Measurements from ENCODE around the gene KCNB1. TPM values are rescaled to one million over a fixed set of nuclear protein-coding genes. Genes with fewer than 3 reads are reported as not detected.
A peak's percentile ranks its signal among the peaks of the same experiment; 100 is the strongest.

KCNB1 gene
- total and polyA plus RNA-seq, 4 donors: under 0.01 to 3.4 (median 1.4) TPM

GRCh38 chr20:49318430-49319207 lies 163.8 kb downstream of the KCNB1 start:
- no peak overlapping the region for H3K9ac ChIP-seq (ENCODE audit: low read depth in 1 of 2, low read length in 2 of 2)
- H3K27me3 ChIP-seq (ENCODE audit: control insufficient read depth in 4 of 4, insufficient read depth in 4 of 4, low read length in 3 of 4): peaks cover 0 to 6% (median 3%) of the 10 kb centered on the region in 4 donors
- no peak overlapping the region for H3K27ac ChIP-seq (ENCODE audit: low read depth in 1 of 2, low read length in 2 of 2)
- no peaks in the 10 kb centered on the region for H3K36me3 ChIP-seq (ENCODE audit: control insufficient read depth in 4 of 4, insufficient read depth in 3 of 4, low read depth in 1 of 4, low read length in 3 of 4)
- H3K4me1 ChIP-seq (ENCODE audit: control insufficient read depth in 4 of 4, insufficient read depth in 4 of 4, low read length in 3 of 4): peaks cover 4 to 15% (median 6%) of the 10 kb centered on the region in 4 donors
- no peaks in the 10 kb centered on the region for H3K9me3 ChIP-seq (ENCODE audit: control insufficient read depth in 4 of 4, low read length in 3 of 4)
- TF ChIP-seq HNF4G (IDR thresholded peaks at IDR 0.05): no peak
- no peak for TF ChIP-seq REST (IDR thresholded peaks at IDR 0.05)
- no peak for TF ChIP-seq SP1 (IDR thresholded peaks at IDR 0.05)
- no peak for TF ChIP-seq CTCF (IDR thresholded peaks at IDR 0.05; ENCODE audit: low read depth, low read length, missing input control)
- no peak for TF ChIP-seq JUND (IDR thresholded peaks at IDR 0.05)
- no peak for TF ChIP-seq FOXA1 (IDR thresholded peaks at IDR 0.05)
- TF ChIP-seq ZBTB33 (IDR thresholded peaks at IDR 0.05): no peak
- TF ChIP-seq FOXA2 (IDR thresholded peaks at IDR 0.05): no peak
- no peak for TF ChIP-seq MAX (IDR thresholded peaks at IDR 0.05)
- no peak for TF ChIP-seq HNF4A (conservative IDR thresholded peaks at IDR 0.05)
- TF ChIP-seq YY1 (IDR thresholded peaks at IDR 0.05): no peak
- no peak for TF ChIP-seq RAD21 (IDR thresholded peaks at IDR 0.05)
- no peak for TF ChIP-seq NR2F2 (IDR thresholded peaks at IDR 0.05)
- no peak for TF ChIP-seq GABPA (IDR thresholded peaks at IDR 0.05 in 1 of 2, conservative IDR thresholded peaks at IDR 0.05 in 1 of 2)
- TF ChIP-seq RXRA (IDR thresholded peaks at IDR 0.05): no peak
- TF ChIP-seq TAF1 (conservative IDR thresholded peaks at IDR 0.05): no peak
- TF ChIP-seq EGR1 (IDR thresholded peaks at IDR 0.05; ENCODE audit: low read depth in 2 of 2): no peak
- TF ChIP-seq ATF3 (IDR thresholded peaks at IDR 0.05): no peak
- peak overlapping the region in 2 of 3 donors; percentile 20 to 42 for H3K4me3 ChIP-seq (ENCODE audit: low read depth in 1 of 3, low read length in 3 of 3)
- 3% methylated on average over 70 of the region's 70 CpGs for WGBS
- no peak for DNase-seq (ENCODE audit: low spot score)
